ENCODE measurements around the gene COL15A1.

Gene COL15A1

GRCh38 chr9:99108131-99108530 lies 164.4 kb downstream of the COL15A1 start:
- no peak for DNase-seq (ENCODE audit: low spot score)

- DNase-seq (ENCODE audit: low spot score) = no peak
These were observed 165.8 kb downstream of the COL15A1 start for GRCh38 chr9:99109522-99109921.

- DNase-seq (ENCODE audit: low spot score) = peak; percentile 66
These were observed 169.2 kb downstream of the COL15A1 start for GRCh38 chr9:99112750-99113413.

DNA sequence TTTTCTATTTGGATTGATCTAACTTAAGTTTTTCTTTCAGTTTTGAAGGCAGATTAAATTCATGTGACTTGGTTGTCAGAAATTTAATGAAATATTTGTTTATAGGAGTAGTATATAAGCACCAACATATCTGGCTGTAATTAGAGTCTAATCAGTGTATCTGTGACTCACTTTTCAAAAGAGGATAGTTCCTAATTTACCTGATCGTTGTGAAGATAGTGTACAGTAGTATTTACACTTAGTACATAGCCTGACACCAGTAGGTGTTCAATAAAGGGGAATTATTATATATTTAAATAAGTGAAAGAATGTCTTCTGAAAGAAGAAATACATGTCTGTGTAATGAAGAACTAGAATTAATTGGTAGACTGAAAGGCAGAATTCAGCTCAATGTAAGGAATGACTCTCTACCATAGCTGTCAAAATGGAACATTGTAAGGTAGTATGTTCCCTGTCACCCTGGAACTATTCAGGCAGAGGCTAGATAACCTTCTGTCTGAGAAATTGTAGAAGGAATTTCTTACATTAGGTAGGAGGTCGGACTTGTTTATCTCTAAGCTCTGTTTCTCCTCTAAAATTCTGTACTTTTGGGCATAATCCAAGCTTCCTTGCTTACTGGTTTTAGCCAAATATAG lies 169.8 kb downstream of the COL15A1 start:
- no peak for DNase-seq (ENCODE audit: low spot score)

GRCh38 chr9:99114049-99114440 lies 170.3 kb downstream of the COL15A1 start:
- DNase-seq (ENCODE audit: low spot score) = no peak

- no peak for DNase-seq (ENCODE audit: low spot score)
These were observed 171.3 kb downstream of the COL15A1 start for GRCh38 chr9:99114846-99115500.

GRCh38 chr9:99116003-99116411 lies 172.3 kb downstream of the COL15A1 start:
- DNase-seq (ENCODE audit: low spot score) = no peak

DNA sequence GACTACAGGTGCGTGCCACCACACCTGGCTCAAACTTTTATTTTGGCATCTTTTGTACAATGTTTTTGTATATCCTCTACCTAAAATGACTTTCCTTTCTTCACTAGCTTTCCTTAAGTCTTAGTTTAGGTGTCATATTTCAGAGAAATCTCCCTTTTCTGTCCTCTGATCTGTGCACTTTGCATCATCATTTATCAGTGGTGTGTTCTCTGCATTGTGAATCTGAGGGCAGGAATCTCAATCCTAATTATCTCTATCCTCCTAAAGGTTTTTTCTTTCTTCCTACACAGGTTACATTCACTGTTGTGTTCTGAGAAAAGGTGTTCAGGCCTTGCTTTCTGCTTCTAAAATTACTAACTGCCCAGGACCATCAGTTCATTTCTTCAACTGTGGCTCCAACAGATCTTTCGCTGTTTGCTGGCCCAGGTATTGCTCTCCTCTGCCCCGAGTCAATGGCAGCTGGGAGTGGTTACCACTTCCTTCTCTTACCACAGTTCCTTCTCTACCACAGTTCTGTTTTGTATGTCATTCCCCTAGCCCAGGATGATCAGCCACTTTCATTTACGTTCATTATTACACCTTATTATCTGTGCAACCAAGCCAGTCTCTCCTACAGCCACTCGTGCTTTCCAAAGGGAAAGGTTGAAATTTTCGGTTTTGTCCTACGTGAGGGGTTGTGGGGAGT lies 175.2 kb downstream of the COL15A1 start:
- peak; percentile 64 for DNase-seq (ENCODE audit: low spot score)

- DNase-seq (ENCODE audit: low spot score) = no peak
These were observed 176.4 kb downstream of the COL15A1 start for GRCh38 chr9:99119976-99120655.
